GM21447 (cell line): Measurements from ENCODE around the gene LAG3.

Experiments
- ATAC-seq: cut with Tn5 transposase; IDR thresholded peaks from one replicate; pipeline ENCODE4 v1.9.1; 2021; ENCODE audit not compliant: unreplicated experiment

The LAG3 gene

DNA sequence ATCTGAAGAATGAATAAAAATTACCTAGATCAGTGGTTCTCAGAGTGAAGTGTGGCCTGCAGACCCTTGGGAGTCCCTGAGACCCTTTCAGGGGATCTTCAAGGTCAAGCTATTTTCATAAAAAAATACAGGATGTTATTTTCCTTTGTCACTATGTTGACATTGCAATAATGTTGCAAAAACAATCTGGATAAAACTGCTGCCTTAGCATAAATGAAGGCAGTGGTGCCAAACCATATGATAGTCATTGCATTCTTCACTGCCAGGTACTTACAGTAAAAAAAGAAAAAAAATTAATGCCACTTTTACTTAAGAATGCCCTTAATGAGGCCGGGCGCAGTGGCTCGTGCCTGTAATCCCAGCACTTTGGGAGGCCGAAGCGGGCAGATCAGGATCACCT lies 15.0 kb downstream of the LAG3 start:
- ATAC-seq: no peak

DNA sequence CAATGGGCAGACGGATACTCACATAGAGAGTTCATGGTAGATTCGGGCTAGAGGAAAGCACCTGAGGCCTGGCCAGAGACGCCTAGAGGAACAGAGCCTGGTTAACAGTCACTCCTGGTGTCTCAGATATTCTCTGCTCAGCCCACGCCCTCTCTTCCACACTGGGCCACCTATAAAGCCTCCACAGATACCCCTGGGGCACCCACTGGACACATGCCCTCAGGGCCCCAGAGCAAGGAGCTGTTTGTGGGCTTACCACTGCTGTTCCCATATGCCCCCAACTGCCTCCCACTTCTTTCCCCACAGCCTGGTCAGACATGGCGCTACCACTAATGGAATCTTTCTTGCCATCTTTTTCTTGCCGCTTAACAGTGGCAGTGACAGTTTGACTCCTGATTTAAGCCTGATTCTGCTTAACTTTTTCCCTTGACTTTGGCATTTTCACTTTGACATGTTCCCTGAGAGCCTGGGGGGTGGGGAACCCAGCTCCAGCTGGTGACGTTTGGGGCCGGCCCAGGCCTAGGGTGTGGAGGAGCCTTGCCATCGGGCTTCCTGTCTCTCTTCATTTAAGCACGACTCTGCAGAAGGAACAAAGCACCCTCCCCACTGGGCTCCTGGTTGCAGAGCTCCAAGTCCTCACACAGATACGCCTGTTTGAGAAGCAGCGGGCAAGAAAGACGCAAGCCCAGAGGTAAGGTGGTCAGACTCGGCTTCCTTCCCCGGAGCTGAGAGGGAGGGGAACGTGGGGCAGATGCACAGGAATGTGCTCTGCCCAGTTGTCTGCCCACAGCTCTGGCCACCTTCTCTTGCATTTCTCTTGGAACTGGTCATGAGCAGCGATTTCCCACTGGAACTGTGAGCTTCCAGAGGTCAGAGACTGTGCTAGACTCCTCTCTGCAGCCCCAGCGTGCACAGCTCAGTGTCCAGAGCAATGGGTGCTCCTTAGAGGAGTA lies 16.9 kb downstream of the LAG3 start, which contains the start of gene CD4:
Gene CD4, plus strand, starts transcription at position 557 of the 953 bp plus-strand sequence. CDS start 10,611 bp downstream, outside the sequence.
- ATAC-seq: no peak

DNA sequence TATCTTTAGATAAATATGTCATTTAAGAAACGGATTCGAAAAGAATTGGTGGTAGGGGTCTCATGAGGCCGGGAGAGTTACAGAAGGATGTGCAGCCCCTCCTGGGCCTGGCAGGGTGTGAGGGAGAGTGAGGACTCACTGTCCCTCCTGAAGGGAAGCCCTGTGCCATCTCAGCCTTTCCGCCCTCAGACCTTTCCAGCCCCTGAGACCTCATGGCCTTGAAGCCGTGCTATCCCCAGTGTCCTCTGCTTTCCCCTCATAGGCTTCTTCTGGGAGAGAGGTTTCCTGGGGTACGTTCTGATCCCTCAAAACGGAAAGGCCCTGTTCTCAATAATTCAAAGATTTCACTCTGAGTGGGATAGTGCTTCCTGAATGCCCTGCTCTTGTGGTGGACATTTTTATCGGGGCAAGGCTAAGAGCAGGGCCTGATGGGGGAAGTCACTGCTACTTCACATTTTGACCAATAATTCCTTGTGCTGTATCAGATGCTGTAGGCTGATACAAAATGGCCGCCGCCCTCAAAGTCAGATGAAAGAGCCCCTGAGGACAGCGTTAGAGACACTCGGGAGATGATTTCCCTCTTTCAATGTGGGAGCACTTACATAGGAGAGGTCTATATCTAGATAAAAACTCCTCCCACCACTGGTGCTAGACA lies 18.3 kb downstream of the LAG3 start:
- no peak for ATAC-seq

DNA sequence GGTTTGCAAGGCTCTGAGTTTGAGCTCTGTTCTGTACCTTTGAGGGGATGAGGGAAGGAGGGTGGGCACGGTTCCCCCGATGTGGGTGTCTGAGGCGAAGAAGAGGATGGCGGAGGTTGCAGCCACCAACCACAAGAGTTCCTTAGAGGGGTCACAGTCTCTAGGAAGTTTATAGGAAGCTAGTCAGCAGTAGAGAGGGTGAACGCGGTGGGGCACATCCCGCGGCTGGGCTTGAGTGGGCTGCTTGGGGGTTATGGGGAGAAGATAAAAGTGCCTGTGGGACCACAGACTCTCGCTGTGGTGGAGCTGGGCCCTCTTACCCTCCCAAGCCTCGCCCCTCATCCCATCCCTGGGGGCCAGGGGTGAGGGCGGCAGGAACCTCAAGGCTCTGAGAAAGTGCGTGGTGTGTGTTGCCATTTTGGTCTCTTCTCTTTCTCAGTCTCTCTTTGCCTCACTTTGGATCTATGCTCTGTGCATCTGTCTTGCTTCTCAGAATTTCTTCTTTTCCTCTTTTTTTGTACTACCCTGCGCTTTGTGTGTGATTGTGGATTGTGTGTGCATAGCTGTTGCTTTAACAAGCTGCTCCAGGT lies 19.7 kb downstream of the LAG3 start:
- ATAC-seq: no peak

DNA sequence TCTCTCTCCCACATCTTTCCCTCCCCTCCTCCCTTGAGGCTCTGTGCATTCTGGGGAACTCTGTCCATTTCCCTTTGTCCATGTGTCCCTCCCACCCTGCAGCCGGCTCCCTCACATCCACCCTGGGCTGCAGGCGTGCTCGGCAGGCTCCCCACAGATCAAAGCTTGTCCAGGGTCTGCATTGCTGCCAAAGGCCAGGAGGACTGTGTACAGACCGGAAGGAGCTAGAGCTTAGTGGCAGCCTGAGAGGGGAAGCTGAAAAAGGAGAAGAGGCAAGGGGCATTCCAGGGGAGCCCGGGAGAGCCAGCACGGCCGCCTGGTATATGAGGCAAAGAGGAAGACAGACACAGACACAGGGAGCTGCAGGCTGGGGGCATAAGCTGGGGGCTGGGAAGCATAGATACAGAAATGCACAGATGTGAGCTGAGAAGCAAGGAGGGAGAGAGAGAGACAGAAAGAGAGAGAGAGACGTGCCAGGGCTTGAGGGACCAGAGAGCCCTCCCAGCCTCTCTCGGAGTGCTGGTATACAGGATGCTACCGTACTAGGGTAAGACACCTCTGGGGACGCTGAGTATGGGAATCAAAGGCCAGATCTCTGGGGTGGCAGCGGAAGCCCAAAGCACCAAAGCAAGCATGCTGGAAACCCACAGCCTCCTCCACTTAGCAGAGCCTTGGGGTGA lies 20.3 kb downstream of the LAG3 start:
- ATAC-seq: peak; percentile 57

DNA sequence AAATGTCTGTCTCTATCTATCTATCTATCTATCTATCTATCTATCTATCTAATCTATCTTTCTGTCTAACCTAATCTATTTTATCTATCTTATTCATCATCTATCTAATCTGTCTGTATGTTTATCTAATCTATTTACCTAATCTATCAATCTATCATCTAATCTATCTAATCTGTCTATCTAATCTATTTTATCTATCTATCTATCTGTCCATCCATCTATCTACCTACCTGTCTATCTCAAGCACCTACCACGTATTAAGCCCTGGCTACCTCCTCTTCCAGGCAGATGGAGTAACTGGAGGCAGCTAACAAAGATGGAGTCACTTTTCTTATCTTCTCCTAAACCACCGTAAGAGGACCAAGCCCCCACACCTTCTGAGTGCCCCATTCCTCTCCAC lies 22.8 kb downstream of the LAG3 start:
- ATAC-seq: no peak

DNA sequence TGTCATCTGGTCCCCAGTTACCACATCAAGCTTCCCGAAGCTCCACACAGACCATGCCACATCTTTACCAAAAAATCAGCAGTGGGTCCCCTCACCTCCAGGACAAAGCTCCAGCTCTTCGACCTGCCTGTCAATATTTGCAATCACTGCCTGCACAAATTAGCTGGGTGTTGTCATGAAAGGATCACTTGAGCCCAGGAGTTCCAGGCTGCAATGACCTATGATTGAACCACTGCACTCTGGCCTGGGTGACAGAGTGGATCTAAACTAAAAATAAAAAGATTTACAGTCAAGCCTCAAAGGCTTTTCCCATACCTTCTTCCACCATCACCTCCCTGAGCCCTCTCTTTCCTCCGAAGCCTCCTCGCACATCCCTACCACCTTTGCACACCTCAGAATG lies 24.3 kb downstream of the LAG3 start:
- no peak for ATAC-seq

DNA sequence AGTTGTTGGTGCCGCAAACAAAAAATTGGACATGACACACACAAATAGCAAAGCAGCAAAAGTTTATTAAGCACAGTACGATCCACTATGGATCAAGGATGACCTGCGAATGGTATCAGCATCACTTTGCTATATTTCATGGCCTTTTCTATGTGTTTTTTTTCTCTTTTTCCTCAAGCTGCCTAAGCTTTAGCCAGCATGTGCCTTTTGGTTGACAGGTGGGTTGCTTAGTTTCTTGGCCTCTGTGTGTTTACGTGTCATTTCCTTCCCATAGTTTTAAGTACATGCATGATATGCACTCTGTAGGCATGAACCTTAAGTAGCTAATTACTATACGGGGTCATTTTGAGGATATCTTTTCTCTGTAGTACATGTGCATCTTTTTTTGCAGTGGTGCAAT lies 26.8 kb downstream of the LAG3 start:
- ATAC-seq: no peak

DNA sequence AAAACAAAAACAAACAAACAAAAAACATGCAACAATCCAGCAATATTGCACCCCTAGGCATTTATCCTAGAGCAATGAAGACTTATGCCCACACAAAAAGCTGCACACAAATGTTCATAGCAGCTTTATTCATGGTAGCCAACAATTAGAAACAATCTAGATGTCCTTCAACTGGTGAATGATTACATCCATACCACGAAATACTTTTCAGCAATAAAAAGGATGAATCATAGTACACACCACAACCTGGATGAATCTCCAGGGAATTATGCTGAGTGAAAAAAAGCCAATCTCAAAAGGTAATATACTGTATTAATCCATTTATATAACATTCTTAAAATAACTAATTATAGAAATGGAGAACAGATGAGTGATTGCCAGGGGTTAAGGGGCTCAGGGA lies 34.9 kb downstream of the LAG3 start:
- no peak for ATAC-seq

DNA sequence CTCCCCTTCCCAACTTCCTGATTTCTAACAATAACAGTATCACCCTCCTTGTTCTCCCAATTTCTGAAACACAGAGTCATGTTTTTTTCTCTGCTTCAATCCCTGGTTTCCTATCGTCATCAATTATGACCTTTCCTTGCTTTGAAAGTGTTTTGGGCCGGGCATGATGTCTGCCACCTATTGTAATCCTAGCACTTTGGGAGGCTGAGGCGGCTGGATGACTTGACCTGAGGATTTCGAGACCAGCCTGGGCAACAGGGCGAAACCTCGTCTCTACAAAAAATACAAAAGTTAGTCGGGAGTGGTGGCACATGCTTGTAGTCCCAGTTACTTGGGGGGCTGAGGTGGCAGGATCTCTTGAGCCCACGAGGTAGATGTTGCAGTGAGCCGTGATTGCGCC lies 36.7 kb downstream of the LAG3 start:
- ATAC-seq: no peak

DNA sequence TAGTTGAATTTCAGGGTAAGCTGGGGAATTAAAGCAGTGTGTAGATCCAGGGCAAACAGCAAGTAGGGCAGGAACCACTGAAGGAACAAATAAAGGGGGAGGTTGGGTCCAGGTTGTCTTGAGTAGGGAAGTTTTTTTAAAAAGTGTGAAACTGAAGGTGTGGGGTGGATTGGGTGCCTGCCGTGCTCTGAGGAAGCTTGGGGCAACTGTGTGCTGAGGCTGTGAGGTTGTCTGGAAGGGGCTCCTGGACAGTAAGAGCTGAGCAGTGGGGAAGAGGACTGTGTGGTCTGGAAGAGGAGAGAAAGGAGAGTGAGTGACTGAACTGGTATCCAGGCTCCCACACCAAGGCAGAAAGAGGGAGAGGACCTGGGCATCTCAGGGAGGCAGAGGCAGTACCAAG lies 38.4 kb downstream of the LAG3 start:
- ATAC-seq: no peak

DNA sequence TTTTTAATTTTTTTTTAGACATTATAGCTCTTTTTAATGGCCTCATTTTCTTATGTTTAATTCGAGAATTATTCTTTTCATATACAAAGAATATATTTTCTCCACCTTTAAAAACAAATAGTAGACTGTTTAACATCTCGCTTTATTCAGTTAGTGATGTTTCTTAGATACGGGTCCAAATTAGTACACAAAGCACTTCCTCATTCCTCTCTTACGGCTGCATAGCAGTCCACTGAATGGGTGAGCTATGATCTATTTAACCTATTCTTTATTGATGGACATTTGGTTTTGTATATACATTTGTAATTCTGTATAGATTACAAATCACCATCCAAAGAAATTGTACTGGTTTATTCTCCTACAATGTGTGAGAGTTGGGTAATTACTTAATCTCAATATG lies 41.0 kb downstream of the LAG3 start:
- no peak for ATAC-seq

DNA sequence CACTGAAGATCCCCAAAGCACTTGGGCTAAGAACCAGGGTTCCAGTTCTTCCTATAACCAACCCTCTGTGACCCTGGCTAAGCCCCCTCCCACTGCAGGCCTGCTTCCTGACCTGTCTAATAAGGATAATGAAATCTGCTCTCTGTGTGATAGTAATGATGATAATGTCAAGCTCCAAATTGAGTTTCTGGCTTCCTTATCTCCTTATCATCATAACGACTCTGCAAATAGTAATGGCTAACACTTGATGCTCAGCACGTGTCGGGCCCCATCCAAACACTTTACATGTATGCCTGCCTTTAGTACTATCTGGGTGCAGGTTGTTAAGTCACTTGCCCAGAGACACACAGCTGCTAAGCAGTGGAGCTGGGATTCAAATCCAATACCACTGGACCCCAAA lies 44.3 kb downstream of the LAG3 start:
- no peak for ATAC-seq

DNA sequence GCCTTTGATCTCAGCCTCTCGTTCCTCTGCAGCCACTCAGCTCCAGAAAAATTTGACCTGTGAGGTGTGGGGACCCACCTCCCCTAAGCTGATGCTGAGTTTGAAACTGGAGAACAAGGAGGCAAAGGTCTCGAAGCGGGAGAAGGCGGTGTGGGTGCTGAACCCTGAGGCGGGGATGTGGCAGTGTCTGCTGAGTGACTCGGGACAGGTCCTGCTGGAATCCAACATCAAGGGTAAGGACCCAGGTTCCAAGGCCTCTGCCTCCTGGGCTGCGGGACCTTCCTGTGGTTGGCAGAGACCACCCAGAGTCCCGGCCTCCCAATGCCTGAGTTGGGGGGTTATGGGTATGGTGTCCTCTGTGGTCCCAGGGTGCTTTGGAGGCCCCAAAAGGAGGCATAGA lies 44.8 kb downstream of the LAG3 start:
- ATAC-seq: no peak

DNA sequence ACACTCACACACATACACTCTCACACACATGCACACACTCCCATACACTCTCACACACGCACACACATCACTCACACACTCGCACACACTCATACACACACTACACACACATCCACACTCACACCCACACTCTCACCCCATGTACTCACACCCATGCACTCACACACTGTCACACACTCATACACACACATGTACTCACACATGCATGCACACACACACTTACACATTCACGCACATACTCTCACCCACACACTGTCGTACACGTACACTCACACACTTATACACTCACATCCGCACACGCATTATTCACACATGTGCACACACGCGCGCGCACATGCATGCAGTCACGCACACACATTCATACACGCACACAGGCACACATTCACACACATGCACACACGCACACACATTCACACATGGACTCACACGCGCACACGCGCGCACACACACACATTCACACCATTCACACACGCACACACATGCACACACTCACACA lies 45.4 kb downstream of the LAG3 start:
- no peak for ATAC-seq

DNA sequence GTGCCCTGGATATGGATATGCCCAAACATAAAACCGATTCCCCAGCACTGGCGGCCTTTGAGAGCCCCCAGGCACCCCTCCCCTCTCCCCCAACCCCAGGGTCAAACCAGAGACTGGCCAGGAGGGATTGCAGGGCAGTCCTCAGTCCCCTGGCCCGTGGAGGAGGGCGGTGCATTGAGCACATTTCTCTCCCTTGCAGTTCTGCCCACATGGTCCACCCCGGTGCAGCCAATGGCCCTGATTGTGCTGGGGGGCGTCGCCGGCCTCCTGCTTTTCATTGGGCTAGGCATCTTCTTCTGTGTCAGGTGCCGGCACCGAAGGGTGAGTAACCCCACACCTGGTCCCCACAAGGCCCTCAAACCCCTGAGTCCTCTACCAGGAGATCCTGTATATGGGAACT lies 45.9 kb downstream of the LAG3 start:
- ATAC-seq: no peak

DNA sequence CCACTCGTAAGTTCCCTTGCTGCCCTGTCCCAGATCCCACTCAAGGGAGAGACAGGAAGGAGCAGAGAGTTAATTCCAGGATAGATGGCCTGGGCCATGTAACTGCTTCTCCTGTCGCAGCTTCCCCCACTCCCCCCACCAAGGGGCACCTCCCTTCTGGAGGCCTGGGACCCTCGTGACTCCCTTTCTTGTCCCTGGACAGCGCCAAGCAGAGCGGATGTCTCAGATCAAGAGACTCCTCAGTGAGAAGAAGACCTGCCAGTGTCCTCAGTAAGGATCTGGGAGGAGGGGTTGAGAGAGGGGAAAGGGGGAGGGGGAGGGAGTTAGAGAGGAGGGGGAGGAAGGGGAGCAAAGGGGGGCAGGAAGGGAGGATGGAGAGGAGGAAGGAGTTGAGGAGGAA lies 46.3 kb downstream of the LAG3 start:
- ATAC-seq: no peak

DNA sequence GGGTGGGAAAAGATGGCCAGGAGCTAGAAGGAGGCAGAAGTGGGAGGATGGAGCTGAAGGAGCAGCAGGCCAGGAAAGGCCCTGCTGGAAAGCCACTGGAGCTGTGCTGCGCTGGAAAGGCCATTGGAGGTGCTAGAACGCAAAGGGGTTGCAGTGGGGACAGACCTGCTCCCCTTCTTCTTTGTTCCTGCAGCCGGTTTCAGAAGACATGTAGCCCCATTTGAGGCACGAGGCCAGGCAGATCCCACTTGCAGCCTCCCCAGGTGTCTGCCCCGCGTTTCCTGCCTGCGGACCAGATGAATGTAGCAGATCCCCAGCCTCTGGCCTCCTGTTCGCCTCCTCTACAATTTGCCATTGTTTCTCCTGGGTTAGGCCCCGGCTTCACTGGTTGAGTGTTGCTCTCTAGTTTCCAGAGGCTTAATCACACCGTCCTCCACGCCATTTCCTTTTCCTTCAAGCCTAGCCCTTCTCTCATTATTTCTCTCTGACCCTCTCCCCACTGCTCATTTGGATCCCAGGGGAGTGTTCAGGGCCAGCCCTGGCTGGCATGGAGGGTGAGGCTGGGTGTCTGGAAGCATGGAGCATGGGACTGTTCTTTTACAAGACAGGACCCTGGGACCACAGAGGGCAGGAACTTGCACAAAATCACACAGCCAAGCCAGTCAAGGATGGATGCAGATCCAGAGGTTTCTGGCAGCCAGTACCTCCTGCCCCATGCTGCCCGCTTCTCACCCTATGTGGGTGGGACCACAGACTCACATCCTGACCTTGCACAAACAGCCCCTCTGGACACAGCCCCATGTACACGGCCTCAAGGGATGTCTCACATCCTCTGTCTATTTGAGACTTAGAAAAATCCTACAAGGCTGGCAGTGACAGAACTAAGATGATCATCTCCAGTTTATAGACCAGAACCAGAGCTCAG lies 47.0 kb downstream of the LAG3 start:
- no peak for ATAC-seq

DNA sequence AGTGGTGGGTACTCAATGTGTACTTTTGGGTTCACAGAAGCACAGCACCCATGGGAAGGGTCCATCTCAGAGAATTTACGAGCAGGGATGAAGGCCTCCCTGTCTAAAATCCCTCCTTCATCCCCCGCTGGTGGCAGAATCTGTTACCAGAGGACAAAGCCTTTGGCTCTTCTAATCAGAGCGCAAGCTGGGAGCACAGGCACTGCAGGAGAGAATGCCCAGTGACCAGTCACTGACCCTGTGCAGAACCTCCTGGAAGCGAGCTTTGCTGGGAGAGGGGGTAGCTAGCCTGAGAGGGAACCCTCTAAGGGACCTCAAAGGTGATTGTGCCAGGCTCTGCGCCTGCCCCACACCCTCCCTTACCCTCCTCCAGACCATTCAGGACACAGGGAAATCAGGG lies 47.8 kb downstream of the LAG3 start:
- no peak for ATAC-seq
